ENCODE results near the gene OVCH2. TPM values are rescaled to one million over a fixed set of nuclear protein-coding genes. Genes with fewer than 3 reads are reported as not detected.
A peak's percentile ranks its signal among the peaks of the same experiment; 100 is the strongest.
"Not testable (repeated sequence)": the region's sequence is repeated elsewhere in the genome, so short reads cannot be mapped to it uniquely, and the experiment has no call there.

Gene OVCH2
- total RNA-seq, 1 donor from 2014 or later, result not detected

- Histone ChIP-seq H3K27ac (replicated peaks) (no peak overlapping the region), H3K27me3 (ENCODE audit: low read depth) (no peaks in the 10 kb centered on the region), H3K9me3 (replicated peaks) (no peaks in the 10 kb centered on the region), H3K4me3 (no peak overlapping the region), H3K36me3 (peaks cover 24% of the 10 kb centered on the region), H3K4me1 (peaks cover 4% of the 10 kb centered on the region)
- no peak for DNase-seq
- intact Hi-C loops (cut with micrococcal nuclease), result no loop called here
- no peak for TF ChIP-seq CTCF (IDR thresholded peaks at IDR 0.05; ENCODE audit: borderline replicate concordance)
Observed at GRCh38 chr11:7666292-7666866, 39.9 kb downstream of the OVCH2 start.

GRCh38 chr11:7665473-7666291 lies 40.6 kb downstream of the OVCH2 start:
- Histone ChIP-seq H3K4me1 (peaks cover 4% of the 10 kb centered on the region), H3K9me3 (replicated peaks) (no peaks in the 10 kb centered on the region), H3K27ac (replicated peaks) (no peak overlapping the region), H3K36me3 (peaks cover 24% of the 10 kb centered on the region), H3K4me3 (no peak overlapping the region), H3K27me3 (ENCODE audit: low read depth) (no peaks in the 10 kb centered on the region)
- intact Hi-C loops (cut with micrococcal nuclease), result no loop called here
- peak; percentile 68 for DNase-seq
- peak; percentile 77 for TF ChIP-seq CTCF (IDR thresholded peaks at IDR 0.05; ENCODE audit: borderline replicate concordance)

GRCh38 chr11:7664867-7665266 lies 41.4 kb downstream of the OVCH2 start:
- H3K27ac ChIP-seq (replicated peaks), result no peak overlapping the region

GRCh38 chr11:7663531-7663930 lies 42.7 kb downstream of the OVCH2 start:
- H3K4me1 ChIP-seq; H3K4me3 ChIP-seq; intact Hi-C loops (cut with micrococcal nuclease); DNase-seq; H3K9me3 ChIP-seq (replicated peaks); H3K27me3 ChIP-seq (ENCODE audit: low read depth); H3K27ac ChIP-seq (replicated peaks): not testable (repeated sequence)
- peaks cover 24% of the 10 kb centered on the region for H3K36me3 ChIP-seq

More at GRCh38 chr11:7664867-7665266, 41.4 kb downstream of the OVCH2 start:
- H3K27me3 ChIP-seq (ENCODE audit: low read depth), result no peaks in the 10 kb centered on the region
- peaks cover 4% of the 10 kb centered on the region for H3K4me1 ChIP-seq
- no peak for DNase-seq
- H3K36me3 ChIP-seq, result peaks cover 24% of the 10 kb centered on the region
- TF ChIP-seq CTCF (IDR thresholded peaks at IDR 0.05; ENCODE audit: borderline replicate concordance), result no peak
- no peaks in the 10 kb centered on the region for H3K9me3 ChIP-seq (replicated peaks)
- intact Hi-C loops (cut with micrococcal nuclease), result no loop called here
- H3K4me3 ChIP-seq, result no peak overlapping the region

GRCh38 chr11:7657306-7658025 lies 48.8 kb downstream of the OVCH2 start:
- peak; percentile 68 for TF ChIP-seq CTCF (IDR thresholded peaks at IDR 0.05; ENCODE audit: borderline replicate concordance)
- no peaks in the 10 kb centered on the region for H3K27me3 ChIP-seq (ENCODE audit: low read depth)
- H3K36me3 ChIP-seq, result peaks cover 27% of the 10 kb centered on the region
- DNase-seq, result no peak
- H3K27ac ChIP-seq (replicated peaks), result peak overlapping the region; percentile 73
- H3K9me3 ChIP-seq (replicated peaks), result no peaks in the 10 kb centered on the region
- no peak overlapping the region for H3K4me3 ChIP-seq
- intact Hi-C loops (cut with micrococcal nuclease), result loop anchor here (10.0 kb wide), 1 partner anchor 83 kb away; no protein-coding TSS in a partner anchor
- H3K4me1 ChIP-seq, result peaks cover 24% of the 10 kb centered on the region
